ENCODE data around the gene PRAF2.
A peak's percentile ranks its signal among the peaks of the same experiment; 100 is the strongest.

The PRAF2 gene

GRCh38 chrX:49041744-49042580 lies 31.8 kb downstream of the PRAF2 start:
- DNase-seq, result no peak

- no peak for DNase-seq
These were observed 33.3 kb downstream of the PRAF2 start for GRCh38 chrX:49040376-49040955.

- peak; percentile 35 to 42 for DNase-seq
These were observed 34.0 kb downstream of the PRAF2 start for GRCh38 chrX:49039598-49040375.

- no peak for DNase-seq
These were observed 35.8 kb downstream of the PRAF2 start for GRCh38 chrX:49037883-49038475.

GRCh38 chrX:49030283-49030682 lies 43.5 kb downstream of the PRAF2 start:
- no peak for DNase-seq

- no peak for DNase-seq
These were observed 43.9 kb downstream of the PRAF2 start for GRCh38 chrX:49029876-49030275.
